Panc1 (cell line): Measurements from ENCODE around the gene GSTM1. TPM values are rescaled to one million over a fixed set of nuclear protein-coding genes. Genes with fewer than 3 reads are reported as not detected.
"Not testable (repeated sequence)": the region's sequence is repeated elsewhere in the genome, so short reads cannot be mapped to it uniquely, and the experiment has no call there.

Experiments
- ATAC-seq: fragments of 200-7000 bp; cut with Tn5 transposase; 2 replicates; pipeline ENCODE4 v1.9.1; 2020; ENCODE audit warnings: mild to moderate bottlenecking, moderate library complexity
- BruUV-seq: library from RNA; stranded (reverse); fragments of 400-500 nt; replicated peaks from 2 replicates; lab custom pipeline; 2021; lab: Mats Ljungman, UMichigan
- CTCF ChIA-PET: fragments of 300-600 bp; sonication (Branson Sonifier 250); formaldehyde crosslinking; loops from one replicate; lab custom pipeline; 2022; ENCODE audit warnings: antibody characterized with exemption; lab: Charles Lee
- POLR2A ChIA-PET: fragments of 300-600 bp; sonication (Branson Sonifier 250); formaldehyde crosslinking; loops from one replicate; lab custom pipeline; 2022; ENCODE audit warnings: antibody characterized with exemption; lab: Charles Lee
- DNase-seq: peaks from one replicate; pipeline ENCODE4 v3.0.0-alpha.2; 2010; ENCODE audit warnings: low read depth, low spot score
- H3K27ac ChIP-seq: 2 replicates; pipeline ENCODE4 v1.5.1; 2011; ENCODE audit warnings: mild to moderate bottlenecking, low read length, inconsistent platforms
- H3K27me3 ChIP-seq: fragments of 200-500 bp; sonication (Bioruptor generic); 2 replicates; pipeline ENCODE4 v1.6.0; 2014; ENCODE audit warnings: low read length, inconsistent platforms; ENCODE audit not compliant: control insufficient read depth, insufficient read depth
- H3K36me3 ChIP-seq: fragments of 200-500 bp; sonication (Bioruptor generic); 2 replicates; pipeline ENCODE4 v1.5.1; 2014; ENCODE audit warnings: inconsistent platforms, mild to moderate bottlenecking, low read length, moderate library complexity; ENCODE audit not compliant: control insufficient read depth, insufficient read depth
- H3K4me1 ChIP-seq: 2 replicates; pipeline ENCODE4 v1.5.1; 2011; ENCODE audit warnings: inconsistent platforms, mild to moderate bottlenecking, low read length, moderate library complexity; ENCODE audit not compliant: control insufficient read depth, insufficient read depth
- H3K4me3 ChIP-seq, 2 experiments: 2 replicates each; pipeline ENCODE4 v1.5.1; 2011 to 2012; ENCODE audit warnings: low read depth in 2 of 2, low read length in 2 of 2, mild to moderate bottlenecking in 2 of 2, inconsistent platforms in 1 of 2, moderate library complexity in 1 of 2
- H3K9me3 ChIP-seq: fragments of 200-500 bp; sonication (Bioruptor generic); 2 replicates; pipeline ENCODE4 v1.5.1; 2014; ENCODE audit warnings: low read depth, mild to moderate bottlenecking, inconsistent platforms, low read length, moderate library complexity; ENCODE audit not compliant: control insufficient read depth, insufficient read depth
- POLR2AphosphoS5 ChIP-seq: IDR thresholded peaks from 2 replicates; pipeline ENCODE4 v1.6.1; 2012; ENCODE audit warnings: mild to moderate bottlenecking, low read depth, low read length, moderate library complexity
- SIN3A ChIP-seq: IDR thresholded peaks from 2 replicates; pipeline ENCODE4 v1.6.1; 2012; ENCODE audit warnings: low read depth, mild to moderate bottlenecking, low read length, moderate library complexity, borderline replicate concordance; ENCODE audit not compliant: insufficient read depth
- in situ Hi-C: cut with HindIII; loops from 2 replicates; pipeline ENCODE4 v1.10.0; 2016; ENCODE audit warnings: low sequenced_read_pairs, low pct_unique_long_range_greater_than_20kb
- intact Hi-C: fragments of 100-400 bp; cut with micrococcal nuclease; formaldehyde crosslinking; loops from one replicate; pipeline ENCODE4 v1.10.0; 2022; ENCODE audit not compliant: unreplicated experiment
- total RNA-seq: library from RNA; stranded (reverse); gene quantifications from one replicate; pipeline ENCODE4 v1.2.1, GENCODE V29; 2021; ENCODE audit not compliant: unreplicated experiment
- TF ChIP-seq, protein P1 (sequence below): fragments of 450-650 bp; IDR thresholded peaks from 2 replicates; pipeline ENCODE4 v1.5.1; 2017; ENCODE audit warnings: mild to moderate bottlenecking
- TF ChIP-seq, protein P2 (sequence below), 2 experiments: IDR thresholded peaks; 2 replicates each; pipeline ENCODE4 v1.6.1; 2011 to 2012; ENCODE audit warnings: low read depth in 2 of 2, control low read depth in 1 of 2, low read length in 1 of 2, mild to moderate bottlenecking in 1 of 2, moderate library complexity in 1 of 2; ENCODE audit not compliant: insufficient read depth in 1 of 2

GSTM1 gene
- total RNA-seq, 1 experiment from 2014 or later: not detected

DNA sequence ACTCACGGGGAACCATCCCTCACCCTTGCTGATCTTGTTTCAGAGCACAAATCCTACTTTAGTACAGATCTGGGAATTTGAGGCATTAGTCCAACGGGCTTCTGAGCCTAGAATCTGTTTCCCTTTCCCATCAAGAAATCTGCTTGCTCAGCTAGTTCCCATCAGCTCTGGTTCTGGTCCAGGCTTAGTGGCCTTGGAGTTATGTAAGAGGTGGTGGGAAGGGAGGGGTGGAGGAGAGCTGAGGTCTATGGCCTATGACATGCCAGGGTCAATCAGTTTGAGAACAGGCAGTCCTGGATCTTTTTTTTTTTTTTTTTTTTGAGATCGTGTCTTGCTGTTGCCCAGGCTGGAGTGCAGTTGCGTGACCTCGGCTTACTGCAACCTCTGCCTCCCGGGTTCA lies 4.1 kb downstream of the GSTM1 start:
- no peak overlapping the region for H3K27ac ChIP-seq
- no TSS peak for BruUV-seq
- ChIA-PET POLR2A (no interaction called here), CTCF (no interaction called here)
- no peak for TF ChIP-seq SIN3A
- TF ChIP-seq, protein P1, sequence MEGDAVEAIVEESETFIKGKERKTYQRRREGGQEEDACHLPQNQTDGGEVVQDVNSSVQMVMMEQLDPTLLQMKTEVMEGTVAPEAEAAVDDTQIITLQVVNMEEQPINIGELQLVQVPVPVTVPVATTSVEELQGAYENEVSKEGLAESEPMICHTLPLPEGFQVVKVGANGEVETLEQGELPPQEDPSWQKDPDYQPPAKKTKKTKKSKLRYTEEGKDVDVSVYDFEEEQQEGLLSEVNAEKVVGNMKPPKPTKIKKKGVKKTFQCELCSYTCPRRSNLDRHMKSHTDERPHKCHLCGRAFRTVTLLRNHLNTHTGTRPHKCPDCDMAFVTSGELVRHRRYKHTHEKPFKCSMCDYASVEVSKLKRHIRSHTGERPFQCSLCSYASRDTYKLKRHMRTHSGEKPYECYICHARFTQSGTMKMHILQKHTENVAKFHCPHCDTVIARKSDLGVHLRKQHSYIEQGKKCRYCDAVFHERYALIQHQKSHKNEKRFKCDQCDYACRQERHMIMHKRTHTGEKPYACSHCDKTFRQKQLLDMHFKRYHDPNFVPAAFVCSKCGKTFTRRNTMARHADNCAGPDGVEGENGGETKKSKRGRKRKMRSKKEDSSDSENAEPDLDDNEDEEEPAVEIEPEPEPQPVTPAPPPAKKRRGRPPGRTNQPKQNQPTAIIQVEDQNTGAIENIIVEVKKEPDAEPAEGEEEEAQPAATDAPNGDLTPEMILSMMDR: no peak
- TF ChIP-seq POLR2AphosphoS5: no peak
- TF ChIP-seq, protein P2, sequence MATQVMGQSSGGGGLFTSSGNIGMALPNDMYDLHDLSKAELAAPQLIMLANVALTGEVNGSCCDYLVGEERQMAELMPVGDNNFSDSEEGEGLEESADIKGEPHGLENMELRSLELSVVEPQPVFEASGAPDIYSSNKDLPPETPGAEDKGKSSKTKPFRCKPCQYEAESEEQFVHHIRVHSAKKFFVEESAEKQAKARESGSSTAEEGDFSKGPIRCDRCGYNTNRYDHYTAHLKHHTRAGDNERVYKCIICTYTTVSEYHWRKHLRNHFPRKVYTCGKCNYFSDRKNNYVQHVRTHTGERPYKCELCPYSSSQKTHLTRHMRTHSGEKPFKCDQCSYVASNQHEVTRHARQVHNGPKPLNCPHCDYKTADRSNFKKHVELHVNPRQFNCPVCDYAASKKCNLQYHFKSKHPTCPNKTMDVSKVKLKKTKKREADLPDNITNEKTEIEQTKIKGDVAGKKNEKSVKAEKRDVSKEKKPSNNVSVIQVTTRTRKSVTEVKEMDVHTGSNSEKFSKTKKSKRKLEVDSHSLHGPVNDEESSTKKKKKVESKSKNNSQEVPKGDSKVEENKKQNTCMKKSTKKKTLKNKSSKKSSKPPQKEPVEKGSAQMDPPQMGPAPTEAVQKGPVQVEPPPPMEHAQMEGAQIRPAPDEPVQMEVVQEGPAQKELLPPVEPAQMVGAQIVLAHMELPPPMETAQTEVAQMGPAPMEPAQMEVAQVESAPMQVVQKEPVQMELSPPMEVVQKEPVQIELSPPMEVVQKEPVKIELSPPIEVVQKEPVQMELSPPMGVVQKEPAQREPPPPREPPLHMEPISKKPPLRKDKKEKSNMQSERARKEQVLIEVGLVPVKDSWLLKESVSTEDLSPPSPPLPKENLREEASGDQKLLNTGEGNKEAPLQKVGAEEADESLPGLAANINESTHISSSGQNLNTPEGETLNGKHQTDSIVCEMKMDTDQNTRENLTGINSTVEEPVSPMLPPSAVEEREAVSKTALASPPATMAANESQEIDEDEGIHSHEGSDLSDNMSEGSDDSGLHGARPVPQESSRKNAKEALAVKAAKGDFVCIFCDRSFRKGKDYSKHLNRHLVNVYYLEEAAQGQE (IDR thresholded peaks at IDR 0.05; ENCODE audit: insufficient read depth in 1 of 2, low read depth in 2 of 2, low read length in 1 of 2): no peak
- intact Hi-C loops (no loop called here), in situ Hi-C loops (no loop called here)
- H3K4me1 ChIP-seq: no peaks in the 10 kb centered on the region
- H3K9me3 ChIP-seq: no peaks in the 10 kb centered on the region
- H3K36me3 ChIP-seq: no peaks in the 10 kb centered on the region
- DNase-seq (no peak), ATAC-seq (no peak)
- no peak overlapping the region for H3K4me3 ChIP-seq
- H3K27me3 ChIP-seq: no peaks in the 10 kb centered on the region

DNA sequence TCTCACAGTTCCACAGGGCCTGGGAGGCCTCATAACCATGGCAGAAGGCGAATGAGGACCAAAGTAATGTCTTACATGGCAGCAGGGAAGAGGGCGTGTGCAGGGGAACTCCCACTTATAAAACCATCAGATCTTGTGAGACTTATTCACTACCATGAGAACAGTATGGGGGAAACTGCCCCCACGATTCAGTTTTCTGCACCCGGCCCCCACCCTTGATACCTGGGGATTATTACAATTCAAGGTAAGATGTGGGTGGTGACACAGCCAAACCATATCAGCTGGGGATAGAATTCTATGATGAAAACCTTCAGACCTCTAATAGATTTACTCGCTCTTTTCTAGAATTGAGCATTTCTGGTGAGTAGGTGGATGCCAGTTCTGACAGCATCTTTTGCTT lies 6.8 kb downstream of the GSTM1 start:
- BruUV-seq, in situ Hi-C loops, H3K36me3 ChIP-seq, ATAC-seq, DNase-seq, H3K27me3 ChIP-seq, H3K4me1 ChIP-seq, H3K4me3 ChIP-seq, intact Hi-C loops, POLR2A ChIA-PET, CTCF ChIA-PET, H3K27ac ChIP-seq, H3K9me3 ChIP-seq: not testable (repeated sequence)

DNA sequence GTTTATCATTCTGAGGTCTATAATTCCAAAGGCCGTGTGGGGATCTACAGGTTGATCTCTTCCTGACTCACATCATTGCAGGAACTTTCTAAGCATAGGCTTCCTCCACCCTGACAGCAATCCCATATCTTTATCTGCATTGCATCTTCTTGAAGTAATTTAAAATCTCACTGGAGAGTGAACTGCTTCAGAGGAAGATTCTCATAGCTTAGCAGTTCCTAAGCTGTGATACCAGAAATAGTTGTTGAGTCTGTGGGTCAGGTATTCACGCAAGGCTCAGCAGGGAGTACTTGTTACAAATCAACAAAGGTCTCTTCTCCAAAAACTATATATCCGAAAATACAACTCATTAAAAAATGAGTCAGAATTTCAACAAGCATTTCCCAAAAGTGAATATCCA lies 7.5 kb downstream of the GSTM1 start:
- ATAC-seq, BruUV-seq: not testable (repeated sequence)

More for the DNA sequence above, 7.5 kb downstream of the GSTM1 start:
- H3K4me1 ChIP-seq, CTCF ChIA-PET, H3K9me3 ChIP-seq, H3K27me3 ChIP-seq, intact Hi-C loops, H3K4me3 ChIP-seq, DNase-seq, POLR2A ChIA-PET, H3K36me3 ChIP-seq, H3K27ac ChIP-seq, in situ Hi-C loops: not testable (repeated sequence)
